HG03097 (cell line): ENCODE results near the gene ACTA2.
A peak's percentile ranks its signal among the peaks of the same experiment; 100 is the strongest.

Experiments
- ATAC-seq: cut with Tn5 transposase; IDR thresholded peaks from one replicate; pipeline ENCODE4 v1.9.1; 2021; ENCODE audit not compliant: unreplicated experiment, low FRiP score

Gene ACTA2

GRCh38 chr10:88923520-88923919 lies 29.1 kb downstream of the ACTA2 start:
- ATAC-seq = no peak

- ATAC-seq = no peak
These were observed 30.5 kb downstream of the ACTA2 start for GRCh38 chr10:88922041-88922440.

- ATAC-seq = no peak
These were observed 31.5 kb downstream of the ACTA2 start for GRCh38 chr10:88920986-88921593.

- no peak for ATAC-seq
These were observed 32.4 kb downstream of the ACTA2 start for GRCh38 chr10:88920198-88920597.

- ATAC-seq = no peak
These were observed 33.5 kb downstream of the ACTA2 start for GRCh38 chr10:88919041-88919440.

- no peak for ATAC-seq
These were observed 34.2 kb downstream of the ACTA2 start for GRCh38 chr10:88918191-88918905.

GRCh38 chr10:88916986-88917385 lies 35.6 kb downstream of the ACTA2 start:
- ATAC-seq = no peak

- no peak for ATAC-seq
These were observed 36.3 kb downstream of the ACTA2 start for GRCh38 chr10:88916231-88916630.

GRCh38 chr10:88915781-88916180 lies 36.8 kb downstream of the ACTA2 start:
- no peak for ATAC-seq

GRCh38 chr10:88913788-88914187 lies 38.8 kb downstream of the ACTA2 start:
- ATAC-seq = no peak

GRCh38 chr10:88913127-88913526 lies 39.4 kb downstream of the ACTA2 start:
- ATAC-seq = no peak

- no peak for ATAC-seq
These were observed 40.7 kb downstream of the ACTA2 start for GRCh38 chr10:88911851-88912250.

GRCh38 chr10:88911116-88911515 lies 41.5 kb downstream of the ACTA2 start:
- ATAC-seq = no peak

GRCh38 chr10:88908194-88908593 lies 44.4 kb downstream of the ACTA2 start:
- no peak for ATAC-seq

GRCh38 chr10:88906921-88907320 lies 45.7 kb downstream of the ACTA2 start:
- no peak for ATAC-seq

GRCh38 chr10:88903715-88904114 lies 48.9 kb downstream of the ACTA2 start:
- no peak for ATAC-seq

GRCh38 chr10:88901984-88902789 lies 50.4 kb downstream of the ACTA2 start:
- peak; percentile 16 for ATAC-seq

- peak; percentile 66 for ATAC-seq
These were observed 51.2 kb downstream of the ACTA2 start for GRCh38 chr10:88901206-88901983.

GRCh38 chr10:88899886-88900285 lies 52.7 kb downstream of the ACTA2 start:
- no peak for ATAC-seq

- ATAC-seq = no peak
These were observed 53.8 kb downstream of the ACTA2 start for GRCh38 chr10:88898727-88899126.
